Right lobe of liver (tissue), 5 donors: ENCODE results near the gene SMIM3. TPM values are rescaled to one million over a fixed set of nuclear protein-coding genes. Genes with fewer than 3 reads are reported as not detected.

Source experiments
- total RNA-seq, 6 experiments: library from RNA; depleted of rRNA in 2 of 6; stranded (reverse); fragments of >200 nt in 2 of 6; fragmentation: NEBNext Ultra II Directional in 3 of 6; extraction: Animal tissue kit (Norgen Biotek cat#: 25700) in 3 of 6; gene quantifications; one replicate each; pipeline versions ENCODE4 v1.1.0 to v1.2.4, GENCODE V29; 2016 to 2023
- donor health status: DM: no; HTN: no; CAD: no.
- donor health status: DM: no; HTN: no; CAD: no.
- donor health status: DM: no; HTN: yes; CAD: no.
- donor health status: DM: no; HTN: yes; CAD: no.

SMIM3 gene
- total RNA-seq, 6 experiments from 2014 or later, result 1.3 to 8.7 (median 3.6) TPM

Other genes with a start within 250 kb of the SMIM3 start
- 10 to 100 TPM; 23.4 to 51.8 (median 35.6) TPM for gene SYNPO, start 138.1 kb upstream of the SMIM3 start, total RNA-seq
- gene MYOZ3, start 117.5 kb upstream of the SMIM3 start, total RNA-seq, result under 1 TPM in 3 of 6 experiments, not detected in 3; 0.09 to 0.25 (median 0.12) TPM
- gene RBM22, start 77.7 kb upstream of the SMIM3 start, total RNA-seq, result 10 to 100 TPM; 12.3 to 19.4 (median 17.7) TPM
- gene DCTN4, start 19.7 kb upstream of the SMIM3 start, total RNA-seq, result 10 to 100 TPM; 25.2 to 30.5 (median 27.6) TPM
- not detected for gene IRGM, start 67.8 kb downstream of the SMIM3 start, total RNA-seq
- gene ZNF300, start 126.2 kb downstream of the SMIM3 start, total RNA-seq, result 1 to 10 TPM in 1 of 6 experiments, under 1 TPM in 5; 0.18 to 1.0 (median 0.58) TPM
- gene GPX3, start 241.8 kb downstream of the SMIM3 start, total RNA-seq, result 100 to 1,000 TPM; 192 to 869 (median 343) TPM